Neutrophil (primary cell): Measurements from ENCODE around the gene CDK15.

Experiments used
- H3K27ac ChIP-seq: fragments of 200-600 bp; sonication (generic); 2 replicates; pipeline ENCODE4 v1.5.1; 2016; ENCODE audit warnings: mild to moderate bottlenecking, moderate library complexity
- H3K27me3 ChIP-seq: fragments of 200-600 bp; sonication (generic); 2 replicates; pipeline ENCODE4 v1.6.0; 2016; ENCODE audit warnings: mild to moderate bottlenecking
- H3K36me3 ChIP-seq: fragments of 200-600 bp; sonication (generic); 2 replicates; pipeline ENCODE4 v1.5.1; 2017
- H3K4me1 ChIP-seq, 2 experiments: fragments of 200-600 bp in 1 of 2; sonication (generic) in 1 of 2; 1 replicate in 1 of 2; 2 replicates in 1 of 2; pipeline versions ENCODE4 v1.5.1 to v1.6.1; 2013 to 2016; ENCODE audit warnings: low read depth in 1 of 2, low read length in 1 of 2, mild to moderate bottlenecking in 1 of 2, moderate library complexity in 1 of 2; ENCODE audit not compliant: control insufficient read depth in 1 of 2, insufficient read depth in 1 of 2
- H3K4me3 ChIP-seq, 2 experiments: fragments of 200-600 bp in 1 of 2; sonication (generic) in 1 of 2; 1 replicate in 1 of 2; 2 replicates in 1 of 2; pipeline ENCODE4 v1.5.1; 2013 to 2016; ENCODE audit warnings: low read depth in 1 of 2, low read length in 1 of 2, mild to moderate bottlenecking in 1 of 2, moderate library complexity in 1 of 2
- H3K9me3 ChIP-seq: fragments of 200-600 bp; sonication (generic); 2 replicates; pipeline ENCODE4 v1.5.1; 2016
- TF ChIP-seq, protein P1 (sequence below): fragments of 200-600 bp; sonication (generic); IDR thresholded peaks from 2 replicates; pipeline ENCODE4 v1.5.1; 2016; ENCODE audit warnings: antibody characterized with exemption

Gene CDK15

DNA sequence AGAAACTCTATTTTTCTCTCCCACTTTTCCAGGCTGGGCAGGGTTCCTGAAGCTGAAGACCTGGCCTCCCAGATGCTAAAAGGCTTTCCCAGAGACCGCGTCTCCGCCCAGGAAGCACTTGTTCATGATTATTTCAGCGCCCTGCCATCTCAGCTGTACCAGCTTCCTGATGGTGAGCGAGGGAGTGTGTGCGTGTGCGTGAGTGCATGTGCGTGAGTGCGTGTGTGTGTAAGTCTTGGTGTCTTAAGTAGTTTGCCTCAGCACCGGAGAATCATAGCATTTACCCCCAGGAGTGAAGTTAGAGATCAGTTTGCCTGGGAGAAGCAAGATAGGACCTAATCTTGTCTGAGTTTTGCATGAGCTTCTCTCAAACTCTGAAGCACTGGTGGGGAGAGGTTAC lies 73.7 kb downstream of the CDK15 start:
- H3K36me3 ChIP-seq: no peaks in the 10 kb centered on the region
- no peak overlapping the region for H3K27ac ChIP-seq
- peaks cover 69% of the 10 kb centered on the region for H3K27me3 ChIP-seq
- H3K4me3 ChIP-seq: no peak overlapping the region
- H3K9me3 ChIP-seq: no peaks in the 10 kb centered on the region
- H3K4me1 ChIP-seq: no peaks in the 10 kb centered on the region
- TF ChIP-seq, protein P1, sequence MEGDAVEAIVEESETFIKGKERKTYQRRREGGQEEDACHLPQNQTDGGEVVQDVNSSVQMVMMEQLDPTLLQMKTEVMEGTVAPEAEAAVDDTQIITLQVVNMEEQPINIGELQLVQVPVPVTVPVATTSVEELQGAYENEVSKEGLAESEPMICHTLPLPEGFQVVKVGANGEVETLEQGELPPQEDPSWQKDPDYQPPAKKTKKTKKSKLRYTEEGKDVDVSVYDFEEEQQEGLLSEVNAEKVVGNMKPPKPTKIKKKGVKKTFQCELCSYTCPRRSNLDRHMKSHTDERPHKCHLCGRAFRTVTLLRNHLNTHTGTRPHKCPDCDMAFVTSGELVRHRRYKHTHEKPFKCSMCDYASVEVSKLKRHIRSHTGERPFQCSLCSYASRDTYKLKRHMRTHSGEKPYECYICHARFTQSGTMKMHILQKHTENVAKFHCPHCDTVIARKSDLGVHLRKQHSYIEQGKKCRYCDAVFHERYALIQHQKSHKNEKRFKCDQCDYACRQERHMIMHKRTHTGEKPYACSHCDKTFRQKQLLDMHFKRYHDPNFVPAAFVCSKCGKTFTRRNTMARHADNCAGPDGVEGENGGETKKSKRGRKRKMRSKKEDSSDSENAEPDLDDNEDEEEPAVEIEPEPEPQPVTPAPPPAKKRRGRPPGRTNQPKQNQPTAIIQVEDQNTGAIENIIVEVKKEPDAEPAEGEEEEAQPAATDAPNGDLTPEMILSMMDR: no peak

DNA sequence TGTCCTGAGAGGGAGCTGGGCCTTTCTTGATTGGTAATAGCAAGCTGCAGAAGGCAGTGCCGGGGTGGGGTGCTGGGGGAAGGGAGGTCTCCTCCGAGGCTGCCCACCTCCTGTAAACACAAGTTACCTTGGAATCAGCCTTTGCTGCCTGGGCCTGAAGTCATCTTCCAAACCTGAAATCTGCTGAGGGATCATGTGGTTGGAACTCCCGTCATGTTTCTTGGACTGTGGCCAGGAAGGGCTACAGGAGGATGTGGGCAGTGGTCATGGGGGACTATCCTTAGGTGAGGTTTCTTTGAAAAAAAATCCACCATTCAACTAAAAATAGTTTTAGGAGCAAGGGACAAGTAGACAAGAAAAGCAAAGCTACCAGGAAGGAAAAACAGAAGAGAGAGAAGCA lies 74.2 kb downstream of the CDK15 start:
- Histone ChIP-seq H3K27ac (no peak overlapping the region), H3K9me3 (no peaks in the 10 kb centered on the region), H3K4me3 (no peak overlapping the region), H3K36me3 (no peaks in the 10 kb centered on the region), H3K4me1 (no peaks in the 10 kb centered on the region), H3K27me3 (peaks cover 74% of the 10 kb centered on the region)
- TF ChIP-seq, protein P1: no peak

DNA sequence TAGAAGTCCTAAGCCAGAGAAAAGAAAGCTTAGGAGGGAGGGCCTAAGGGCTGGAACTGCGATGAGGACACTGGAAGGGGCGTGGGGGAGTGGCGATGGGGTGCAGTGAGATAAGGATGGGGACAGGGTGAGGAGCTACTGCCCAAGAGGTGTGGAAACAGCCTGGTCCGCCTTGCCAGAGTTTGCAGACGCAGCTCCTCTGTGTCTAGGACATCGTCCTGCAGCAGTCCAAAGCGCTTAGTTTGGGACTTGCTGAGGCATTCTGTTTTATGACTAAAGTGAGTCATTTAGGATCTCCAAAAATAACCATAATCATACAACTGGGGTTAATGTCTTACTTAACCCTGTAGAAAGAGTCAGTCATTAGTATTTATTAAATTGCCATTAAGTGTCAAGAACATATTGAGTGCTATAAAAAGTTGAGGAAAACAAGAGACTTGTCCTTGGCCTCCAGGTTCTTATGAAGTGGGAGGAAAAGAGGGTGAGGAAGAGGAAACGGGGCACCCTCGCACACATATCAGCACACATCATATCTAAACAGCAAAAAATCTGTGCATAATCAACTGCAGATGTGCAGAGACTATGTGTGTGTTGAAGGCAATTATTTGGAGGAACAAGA lies 74.8 kb downstream of the CDK15 start:
- H3K36me3 ChIP-seq: no peaks in the 10 kb centered on the region
- TF ChIP-seq, protein P1: no peak
- no peak overlapping the region for H3K27ac ChIP-seq
- no peaks in the 10 kb centered on the region for H3K9me3 ChIP-seq
- H3K4me3 ChIP-seq: no peak overlapping the region
- peaks cover 79% of the 10 kb centered on the region for H3K27me3 ChIP-seq
- H3K4me1 ChIP-seq: no peaks in the 10 kb centered on the region

DNA sequence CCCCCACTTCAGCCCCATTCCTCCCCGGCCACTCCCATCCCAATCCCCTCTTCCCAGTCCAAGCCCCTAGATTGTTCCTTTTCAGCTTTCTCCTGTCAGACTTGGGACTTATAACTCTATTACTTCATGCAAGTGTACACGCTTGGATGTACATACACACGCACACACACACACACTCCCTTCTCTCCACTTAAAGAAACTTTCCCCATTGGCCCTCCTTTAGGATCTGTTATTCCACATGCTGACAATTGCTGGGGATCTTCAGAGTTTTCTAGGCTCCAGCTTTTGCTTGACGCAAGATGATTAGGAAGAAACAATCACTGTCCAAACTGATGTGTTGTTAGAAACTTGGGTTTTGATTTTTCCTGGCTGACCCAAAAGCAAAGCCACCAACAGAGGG lies 75.4 kb downstream of the CDK15 start:
- TF ChIP-seq, protein P1: no peak
- Histone ChIP-seq H3K4me1 (no peaks in the 10 kb centered on the region), H3K27ac (no peak overlapping the region), H3K9me3 (no peaks in the 10 kb centered on the region), H3K27me3 (peaks cover 84% of the 10 kb centered on the region), H3K36me3 (no peaks in the 10 kb centered on the region), H3K4me3 (no peak overlapping the region)

DNA sequence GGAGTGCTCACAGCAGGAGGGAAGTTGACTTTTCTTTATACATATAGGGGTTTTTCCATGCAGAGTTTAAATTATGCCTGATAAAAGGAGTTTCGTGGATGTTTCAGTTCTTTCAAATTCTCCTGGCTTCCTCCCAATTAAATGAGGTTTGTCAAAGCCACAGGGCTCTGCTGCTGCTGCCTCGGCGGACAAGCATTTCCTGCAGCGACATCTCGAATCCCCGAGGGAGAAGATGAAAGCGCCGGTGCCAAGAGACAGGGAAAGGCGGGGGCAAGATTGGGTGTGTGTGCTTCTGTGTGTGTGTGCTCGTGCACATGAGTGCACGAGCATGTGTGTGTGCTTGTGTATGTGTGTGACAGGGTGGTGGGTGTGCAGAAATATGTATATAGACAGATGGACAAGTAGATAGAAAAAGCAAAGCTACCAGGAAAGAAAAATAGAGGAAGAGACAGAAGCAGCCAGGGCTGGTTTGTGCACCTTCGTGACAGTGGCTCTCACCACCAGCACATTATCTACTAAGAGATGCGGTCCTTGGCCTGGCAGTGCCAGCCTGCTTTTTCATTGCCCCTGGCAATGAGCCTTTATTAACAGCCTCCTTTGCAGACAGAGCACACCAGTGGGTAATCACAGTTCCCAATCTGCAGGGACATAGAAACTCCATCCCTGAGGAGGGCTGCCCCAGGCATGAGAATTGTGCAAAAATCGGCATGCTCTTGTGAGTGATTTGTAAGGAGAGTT lies 76.2 kb downstream of the CDK15 start:
- Histone ChIP-seq H3K27ac (no peak overlapping the region), H3K4me1 (no peaks in the 10 kb centered on the region), H3K9me3 (no peaks in the 10 kb centered on the region), H3K4me3 (no peak overlapping the region), H3K27me3 (peaks cover 92% of the 10 kb centered on the region), H3K36me3 (no peaks in the 10 kb centered on the region)
- TF ChIP-seq, protein P1: no peak
